Esophagus (tissue), 2 donors: Measurements from ENCODE around the gene PCSK4. TPM values are rescaled to one million over a fixed set of nuclear protein-coding genes. Genes with fewer than 3 reads are reported as not detected.
A peak's percentile ranks its signal among the peaks of the same experiment; 100 is the strongest.

Experiments used
- H3K27ac ChIP-seq, 2 donors: one replicate each; pipeline ENCODE4 v1.5.1; 2013; ENCODE audit warnings: low read depth in 2 of 2, mild to moderate bottlenecking in 2 of 2, inconsistent platforms in 1 of 2, low read length in 1 of 2, moderate library complexity in 1 of 2
- H3K27me3 ChIP-seq, 2 donors: one replicate each; pipeline ENCODE4 v1.6.1; 2013; ENCODE audit warnings: low read length in 2 of 2, control low read depth in 1 of 2, mild to moderate bottlenecking in 1 of 2; ENCODE audit not compliant: insufficient read depth in 2 of 2, control insufficient read depth in 1 of 2
- H3K36me3 ChIP-seq, 2 donors: one replicate each; pipeline ENCODE4 v1.6.1; 2013; ENCODE audit warnings: low read length in 1 of 2; ENCODE audit not compliant: control insufficient read depth in 2 of 2, insufficient read depth in 2 of 2
- H3K4me1 ChIP-seq, 2 donors: one replicate each; pipeline ENCODE4 v1.6.1; 2013; ENCODE audit warnings: low read length in 1 of 2; ENCODE audit not compliant: control insufficient read depth in 2 of 2, insufficient read depth in 2 of 2
- H3K4me3 ChIP-seq, 2 donors: one replicate each; pipeline ENCODE4 v1.5.1; 2013; ENCODE audit warnings: low read length in 2 of 2, mild to moderate bottlenecking in 2 of 2, low read depth in 1 of 2, moderate library complexity in 1 of 2
- H3K9me3 ChIP-seq, 2 donors: one replicate each; pipeline ENCODE4 v1.6.1; 2013; ENCODE audit warnings: mild to moderate bottlenecking in 2 of 2, low read depth in 1 of 2, low read length in 1 of 2, moderate library complexity in 1 of 2; ENCODE audit not compliant: control insufficient read depth in 2 of 2, insufficient read depth in 1 of 2
- WGBS, 2 donors: extraction: QIAGEN DNeasy Blood & Tissue Kit; methylation state at CpG; one replicate each; pipeline ENCODE4 v1.1.7; 2013; 5-methylcytosine and 5-hydroxymethylcytosine counted together
- polyA plus RNA-seq, 2 donors: library from polyadenylated mRNA; stranded (reverse); fragments of 200-250 nt; gene quantifications; one replicate each; pipeline ENCODE4 v1.2.3, GENCODE V29; 2013
- donor health status: healthy with polysubstance abuse.
- donor health status: Bipolar disorder and iron deficiency.

Gene PCSK4
- polyA plus RNA-seq, 2 donors, result 1.9 to 4.0 TPM

GRCh38 chr19:1467215-1467489 lies 23.0 kb downstream of the PCSK4 start:
- Histone ChIP-seq H3K4me1 (peaks cover 43 to 66% of the 10 kb centered on the region in 2 donors), H3K4me3 (peak overlapping the region in 1 of 2 donors; percentile 9), H3K27me3 (peaks cover 0 to 50% of the 10 kb centered on the region in 2 donors), H3K9me3 (peaks cover 0 to 14% of the 10 kb centered on the region in 2 donors), H3K27ac (no peak overlapping the region), H3K36me3 (peaks cover 0 to 4% of the 10 kb centered on the region in 2 donors)
- WGBS, 2 donors, result 2 to 6% methylated on average over 13 to 36 of the region's 36 CpGs

GRCh38 chr19:1466461-1467214 lies 23.5 kb downstream of the PCSK4 start:
- peaks cover 0 to 11% of the 10 kb centered on the region in 2 donors for H3K9me3 ChIP-seq
- no peak overlapping the region for H3K4me3 ChIP-seq
- no peak overlapping the region for H3K27ac ChIP-seq
- peaks cover 0 to 4% of the 10 kb centered on the region in 2 donors for H3K36me3 ChIP-seq
- H3K27me3 ChIP-seq, result peaks cover 0 to 47% of the 10 kb centered on the region in 2 donors
- peaks cover 43 to 62% of the 10 kb centered on the region in 2 donors for H3K4me1 ChIP-seq
- WGBS, 2 donors, result 24 to 29% methylated on average over 70 of the region's 70 CpGs

DNA sequence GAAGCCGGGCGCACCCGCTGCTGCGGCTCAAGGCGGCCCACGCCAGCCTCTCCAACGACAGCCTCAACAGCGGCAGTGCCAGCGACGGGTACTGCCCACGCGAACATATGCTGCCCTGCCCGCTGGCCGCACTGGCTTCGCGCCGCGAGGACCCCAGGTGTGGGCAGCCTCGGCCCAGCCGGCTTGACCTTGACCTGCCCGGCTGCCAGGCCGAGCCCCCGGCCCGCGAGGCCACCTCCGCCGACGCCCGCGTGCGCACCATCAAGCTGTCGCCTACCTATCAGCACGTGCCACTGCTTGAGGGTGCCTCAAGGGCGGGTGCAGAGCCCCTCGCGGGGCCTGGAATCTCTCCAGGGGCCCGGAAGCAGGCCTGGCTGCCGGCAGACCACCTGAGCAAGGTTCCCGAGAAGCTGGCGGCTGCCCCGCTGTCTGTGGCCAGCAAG lies 24.1 kb downstream of the PCSK4 start:
- Histone ChIP-seq H3K9me3 (peaks cover 0 to 10% of the 10 kb centered on the region in 2 donors), H3K36me3 (peaks cover 0 to 4% of the 10 kb centered on the region in 2 donors), H3K27ac (no peak overlapping the region), H3K27me3 (peaks cover 0 to 46% of the 10 kb centered on the region in 2 donors), H3K4me3 (no peak overlapping the region), H3K4me1 (peaks cover 43 to 56% of the 10 kb centered on the region in 2 donors)
- 41 to 46% methylated on average over 41 of the region's 41 CpGs for WGBS, 2 donors

DNA sequence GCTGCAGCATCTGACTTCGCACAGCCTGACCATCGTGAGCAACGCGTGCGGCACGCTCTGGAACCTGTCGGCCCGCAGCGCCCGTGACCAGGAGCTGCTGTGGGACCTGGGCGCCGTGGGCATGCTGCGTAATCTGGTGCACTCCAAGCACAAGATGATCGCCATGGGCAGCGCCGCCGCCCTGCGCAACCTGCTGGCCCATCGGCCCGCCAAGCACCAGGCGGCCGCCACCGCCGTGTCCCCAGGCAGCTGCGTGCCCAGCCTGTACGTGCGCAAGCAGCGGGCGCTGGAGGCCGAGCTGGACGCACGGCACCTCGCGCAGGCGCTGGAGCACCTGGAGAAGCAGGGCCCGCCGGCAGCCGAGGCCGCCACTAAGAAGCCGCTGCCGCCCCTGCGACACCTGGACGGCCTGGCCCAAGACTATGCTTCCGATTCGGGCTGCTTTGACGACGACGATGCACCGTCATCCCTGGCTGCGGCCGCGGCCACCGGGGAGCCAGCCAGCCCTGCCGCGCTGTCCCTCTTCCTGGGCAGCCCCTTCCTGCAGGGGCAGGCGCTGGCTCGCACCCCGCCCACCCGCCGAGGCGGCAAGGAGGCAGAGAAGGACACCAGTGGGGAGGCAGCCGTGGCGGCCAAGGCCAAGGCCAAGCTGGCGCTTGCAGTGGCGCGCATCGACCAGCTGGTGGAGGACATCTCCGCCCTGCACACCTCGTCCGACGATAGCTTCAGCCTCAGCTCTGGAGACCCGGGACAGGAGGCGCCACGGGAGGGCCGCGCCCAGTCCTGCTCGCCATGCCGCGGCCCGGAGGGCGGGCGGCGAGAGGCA lies 24.7 kb downstream of the PCSK4 start:
- H3K4me1 ChIP-seq, result peaks cover 37 to 50% of the 10 kb centered on the region in 2 donors
- 34 to 45% methylated on average over 46 to 83 of the region's 83 CpGs for WGBS, 2 donors
- peaks cover 0 to 10% of the 10 kb centered on the region in 2 donors for H3K9me3 ChIP-seq
- H3K4me3 ChIP-seq, result peak overlapping the region in 1 of 2 donors; percentile 20
- peaks cover 0 to 42% of the 10 kb centered on the region in 2 donors for H3K27me3 ChIP-seq
- H3K36me3 ChIP-seq, result peaks cover 0 to 4% of the 10 kb centered on the region in 2 donors
- H3K27ac ChIP-seq, result no peak overlapping the region

DNA sequence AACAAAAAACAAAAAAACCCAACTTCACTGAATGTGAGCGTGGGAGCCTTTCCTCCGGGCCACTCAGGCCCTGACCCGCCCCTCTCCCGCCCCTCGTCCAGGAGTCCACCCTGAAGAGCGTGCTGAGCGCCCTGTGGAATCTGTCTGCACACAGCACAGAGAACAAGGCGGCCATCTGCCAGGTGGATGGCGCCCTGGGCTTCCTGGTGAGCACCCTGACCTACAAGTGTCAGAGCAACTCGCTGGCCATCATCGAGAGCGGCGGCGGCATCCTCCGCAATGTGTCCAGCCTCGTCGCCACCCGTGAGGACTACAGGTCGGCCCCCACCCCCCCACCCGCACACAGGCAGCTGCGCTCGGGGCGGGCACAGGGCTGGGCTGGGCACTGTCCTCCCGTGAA lies 28.3 kb downstream of the PCSK4 start:
- Histone ChIP-seq H3K4me3 (no peak overlapping the region), H3K36me3 (peaks cover 0 to 4% of the 10 kb centered on the region in 2 donors), H3K9me3 (peaks cover 0 to 9% of the 10 kb centered on the region in 2 donors), H3K4me1 (peaks cover 11 to 22% of the 10 kb centered on the region in 2 donors), H3K27me3 (peaks cover 0 to 20% of the 10 kb centered on the region in 2 donors), H3K27ac (no peak overlapping the region)
- 93 to 95% methylated on average over 23 to 24 of the region's 24 CpGs for WGBS, 2 donors

GRCh38 chr19:1460033-1460995 lies 29.8 kb downstream of the PCSK4 start:
- H3K36me3 ChIP-seq, result peaks cover 0 to under 1% of the 10 kb centered on the region in 2 donors
- H3K4me1 ChIP-seq, result peaks cover under 1 to 20% of the 10 kb centered on the region in 2 donors
- no peak overlapping the region for H3K27ac ChIP-seq
- H3K27me3 ChIP-seq, result peaks cover 0 to 16% of the 10 kb centered on the region in 2 donors
- no peak overlapping the region for H3K4me3 ChIP-seq
- WGBS, 2 donors, result 93 to 94% methylated on average over 33 to 36 of the region's 36 CpGs
- peaks cover 0 to 5% of the 10 kb centered on the region in 2 donors for H3K9me3 ChIP-seq

DNA sequence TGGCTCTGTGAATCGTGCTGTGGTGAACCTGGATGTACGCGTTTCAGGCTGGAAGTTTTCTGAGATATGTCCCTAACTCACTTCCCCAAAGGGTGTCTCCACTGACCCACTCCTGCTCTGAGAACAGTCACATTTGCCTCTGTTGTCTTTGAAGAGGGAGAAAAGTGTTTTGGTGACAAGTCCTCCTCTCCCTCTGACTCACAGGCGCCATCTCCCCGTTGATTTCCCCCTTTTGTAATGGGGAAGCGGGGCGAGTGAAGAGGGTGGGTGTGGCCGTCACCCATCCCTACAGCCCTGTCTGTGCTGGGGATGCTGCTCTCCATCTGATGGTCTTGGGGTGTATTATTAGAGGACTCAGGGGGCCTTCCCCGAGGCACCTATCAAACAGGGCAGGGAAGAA lies 30.7 kb downstream of the PCSK4 start:
- H3K4me1 ChIP-seq, result peaks cover 0 to 19% of the 10 kb centered on the region in 2 donors
- no peaks in the 10 kb centered on the region for H3K36me3 ChIP-seq
- H3K9me3 ChIP-seq, result peaks cover 0 to 5% of the 10 kb centered on the region in 2 donors
- H3K27me3 ChIP-seq, result peaks cover 0 to 15% of the 10 kb centered on the region in 2 donors
- no peak overlapping the region for H3K4me3 ChIP-seq
- H3K27ac ChIP-seq, result no peak overlapping the region
- 76% methylated on average over 9 of the region's 9 CpGs for WGBS, 2 donors

DNA sequence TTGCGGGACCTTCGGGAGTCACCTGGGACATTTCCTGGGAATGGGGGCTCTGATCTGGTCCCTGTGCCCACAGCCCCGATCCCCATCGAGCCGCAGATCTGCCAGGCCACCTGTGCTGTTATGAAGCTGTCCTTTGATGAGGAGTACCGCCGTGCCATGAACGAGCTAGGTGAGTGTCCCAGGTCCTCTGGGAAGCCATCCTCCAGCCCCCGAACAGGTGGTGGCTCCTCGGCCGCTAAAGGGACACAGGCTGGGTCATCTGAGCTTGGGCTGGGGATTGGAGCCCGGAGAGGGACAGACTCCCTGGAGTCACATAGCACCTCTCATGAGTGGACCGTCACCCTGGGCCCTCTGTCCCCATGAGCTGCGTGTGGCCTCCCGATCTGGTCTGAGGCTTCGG lies 32.3 kb downstream of the PCSK4 start:
- peaks cover 0 to 9% of the 10 kb centered on the region in 2 donors for H3K9me3 ChIP-seq
- H3K4me1 ChIP-seq, result peaks cover 5 to 28% of the 10 kb centered on the region in 2 donors
- H3K36me3 ChIP-seq, result no peaks in the 10 kb centered on the region
- peaks cover 0 to 24% of the 10 kb centered on the region in 2 donors for H3K27me3 ChIP-seq
- no peak overlapping the region for H3K27ac ChIP-seq
- 77 to 84% methylated on average over 16 of the region's 16 CpGs for WGBS, 2 donors
- H3K4me3 ChIP-seq, result no peak overlapping the region
